ENCODE data around the gene SH3TC2. TPM values are rescaled to one million over a fixed set of nuclear protein-coding genes. Genes with fewer than 3 reads are reported as not detected.

Gene SH3TC2
- total and polyA plus RNA-seq, 10 of the 15 experiments (the other 5 are each of a cell fraction or from before 2014, with no cell fraction given) = not detected

DNA sequence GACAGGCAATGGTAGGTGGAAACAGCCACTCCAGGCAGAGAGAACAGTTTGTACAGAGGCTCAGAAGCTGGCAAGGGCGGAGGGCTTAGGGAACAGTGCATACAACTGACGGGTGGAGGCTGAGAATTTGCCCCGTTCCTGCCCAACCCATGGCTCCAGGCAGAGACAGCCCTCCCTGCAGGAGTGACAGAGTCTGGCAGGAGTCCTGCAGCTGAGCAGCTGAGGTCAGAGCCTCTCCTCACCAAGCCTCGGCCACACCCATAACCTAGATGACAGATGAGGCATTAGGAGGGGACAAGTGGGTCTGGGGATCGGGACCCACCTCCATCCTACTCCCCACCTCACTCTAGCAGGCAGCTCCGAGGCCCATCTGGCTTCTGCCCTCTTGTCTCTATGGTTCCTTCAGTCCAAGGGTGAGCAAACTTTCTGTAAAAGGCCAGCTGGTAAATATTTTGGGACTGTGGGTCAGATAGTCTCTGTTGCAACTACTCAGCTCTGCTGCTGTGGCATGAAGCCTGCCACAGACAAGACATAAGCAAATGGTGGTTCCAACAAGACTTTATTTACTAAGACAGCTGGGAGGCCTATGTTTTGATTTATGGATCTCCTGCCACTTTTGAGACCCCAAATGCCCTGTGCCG lies 83.7 kb downstream of the SH3TC2 start (continued):
- TF ChIP-seq, protein P1, sequence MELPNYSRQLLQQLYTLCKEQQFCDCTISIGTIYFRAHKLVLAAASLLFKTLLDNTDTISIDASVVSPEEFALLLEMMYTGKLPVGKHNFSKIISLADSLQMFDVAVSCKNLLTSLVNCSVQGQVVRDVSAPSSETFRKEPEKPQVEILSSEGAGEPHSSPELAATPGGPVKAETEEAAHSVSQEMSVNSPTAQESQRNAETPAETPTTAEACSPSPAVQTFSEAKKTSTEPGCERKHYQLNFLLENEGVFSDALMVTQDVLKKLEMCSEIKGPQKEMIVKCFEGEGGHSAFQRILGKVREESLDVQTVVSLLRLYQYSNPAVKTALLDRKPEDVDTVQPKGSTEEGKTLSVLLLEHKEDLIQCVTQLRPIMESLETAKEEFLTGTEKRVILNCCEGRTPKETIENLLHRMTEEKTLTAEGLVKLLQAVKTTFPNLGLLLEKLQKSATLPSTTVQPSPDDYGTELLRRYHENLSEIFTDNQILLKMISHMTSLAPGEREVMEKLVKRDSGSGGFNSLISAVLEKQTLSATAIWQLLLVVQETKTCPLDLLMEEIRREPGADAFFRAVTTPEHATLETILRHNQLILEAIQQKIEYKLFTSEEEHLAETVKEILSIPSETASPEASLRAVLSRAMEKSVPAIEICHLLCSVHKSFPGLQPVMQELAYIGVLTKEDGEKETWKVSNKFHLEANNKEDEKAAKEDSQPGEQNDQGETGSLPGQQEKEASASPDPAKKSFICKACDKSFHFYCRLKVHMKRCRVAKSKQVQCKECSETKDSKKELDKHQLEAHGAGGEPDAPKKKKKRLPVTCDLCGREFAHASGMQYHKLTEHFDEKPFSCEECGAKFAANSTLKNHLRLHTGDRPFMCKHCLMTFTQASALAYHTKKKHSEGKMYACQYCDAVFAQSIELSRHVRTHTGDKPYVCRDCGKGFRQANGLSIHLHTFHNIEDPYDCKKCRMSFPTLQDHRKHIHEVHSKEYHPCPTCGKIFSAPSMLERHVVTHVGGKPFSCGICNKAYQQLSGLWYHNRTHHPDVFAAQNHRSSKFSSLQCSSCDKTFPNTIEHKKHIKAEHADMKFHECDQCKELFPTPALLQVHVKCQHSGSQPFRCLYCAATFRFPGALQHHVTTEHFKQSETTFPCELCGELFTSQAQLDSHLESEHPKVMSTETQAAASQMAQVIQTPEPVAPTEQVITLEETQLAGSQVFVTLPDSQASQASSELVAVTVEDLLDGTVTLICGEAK (IDR thresholded peaks at IDR 0.05; ENCODE audit: borderline replicate concordance) = no peak

DNA sequence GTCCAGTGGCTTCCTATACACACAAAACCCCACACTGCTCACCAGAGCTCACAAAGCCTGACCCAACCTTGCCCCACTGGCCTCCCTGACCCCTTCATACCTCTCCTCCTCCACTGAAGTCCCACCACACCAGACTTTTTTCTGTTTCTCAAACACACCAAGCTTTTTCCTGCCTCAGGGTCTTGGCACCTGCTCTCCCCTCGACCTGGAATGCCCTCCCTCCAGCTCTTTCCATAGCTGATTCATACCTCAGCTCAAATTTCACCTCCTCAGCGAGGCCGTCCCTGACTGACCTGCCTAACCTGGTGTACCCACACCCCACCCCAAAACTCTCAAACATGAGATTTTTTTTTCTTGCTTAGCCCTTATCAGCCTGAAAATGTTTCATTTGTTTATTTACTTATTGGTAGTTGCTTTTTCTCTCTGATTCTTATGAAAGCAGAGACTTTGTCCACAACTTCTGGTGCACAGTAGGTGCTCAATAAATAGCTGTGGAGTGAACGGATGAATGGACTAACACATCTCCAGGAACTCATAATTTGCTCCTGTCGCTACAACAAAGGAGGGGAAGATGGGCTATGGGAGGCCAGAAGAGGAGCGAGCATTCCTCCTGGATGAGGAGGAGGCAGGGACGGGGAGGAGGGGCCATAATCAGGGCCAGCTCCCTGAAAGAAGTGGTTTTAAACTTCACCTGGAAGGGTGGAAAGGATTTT lies 84.3 kb downstream of the SH3TC2 start:
- no peaks in the 10 kb centered on the region for H3K79me2 ChIP-seq (ENCODE audit: control insufficient read depth, insufficient read depth, low read length)
- no peak overlapping the region for H3K4me3 ChIP-seq
- ChIA-PET SMC1A (ENCODE audit: uncharacterized antibody, unreplicated experiment) (interaction anchor here (1.5 kb wide), 1 partner anchor 237 kb away, joined by 4 read pairs; no protein-coding TSS in a partner anchor), RAD21 (ENCODE audit: unreplicated experiment) (no interaction called here), CTCF (interaction anchor here (0.6 to 2.1 kb wide), 5 partner anchors 9 to 1707 kb away, joined by 3 to 10 read pairs (median 5); no protein-coding TSS in a partner anchor), POLR2A (no interaction called here)
- no peak overlapping the region for H3K27ac ChIP-seq (ENCODE audit: control insufficient read depth, insufficient read depth)
- H4K20me1 ChIP-seq (ENCODE audit: control insufficient read depth, insufficient read depth) = no peaks in the 10 kb centered on the region
- no peak overlapping the region for H3K9ac ChIP-seq (ENCODE audit: control insufficient read depth, insufficient read depth, low read length)
- no TSS peak for BruUV-seq (replicated peaks)
- no peak for DNase-seq (ENCODE audit: low read depth, low spot score)
- H3K9me3 ChIP-seq (replicated peaks; ENCODE audit: control insufficient read depth, insufficient read depth, low read length) = no peaks in the 10 kb centered on the region
- 10% methylated on average over 7 of the region's 7 CpGs for WGBS (ENCODE audit: insufficient coverage, insufficient replicate concordance, low lambda C conversion rate, missing lambda C conversion rate)
- peaks cover 0 to 7% of the 10 kb centered on the region in 2 experiments; a peak in 2 of 4 replicates for H3K27me3 ChIP-seq (replicated peaks in 1 of 2; ENCODE audit: control insufficient read depth in 2 of 2, insufficient read depth in 2 of 2, low read length in 1 of 2)
- in situ Hi-C loops (cut with MboI) (no loop called here), intact Hi-C loops (cut with micrococcal nuclease; ENCODE audit: unreplicated experiment) (no loop called here)
- no peak overlapping the region for H2AFZ ChIP-seq (ENCODE audit: control insufficient read depth, low read depth, low read length)
- no peaks in the 10 kb centered on the region for H3K36me3 ChIP-seq (ENCODE audit: control insufficient read depth in 2 of 2, insufficient read depth in 2 of 2, low read length in 1 of 2)
- no peaks in the 10 kb centered on the region for H3K4me1 ChIP-seq (ENCODE audit: control insufficient read depth, insufficient read depth, low read length)
- no peak for TF ChIP-seq NFYB (IDR thresholded peaks at IDR 0.05; ENCODE audit: insufficient read depth, low read depth, low read length)
- TF ChIP-seq PML (IDR thresholded peaks at IDR 0.05; ENCODE audit: low read length) = no peak
- no peak for TF ChIP-seq CHD4 (IDR thresholded peaks at IDR 0.05)
- no peak for TF ChIP-seq SREBF1 (IDR thresholded peaks at IDR 0.05; ENCODE audit: low read length)
- no peak for TF ChIP-seq GATAD2B (conservative IDR thresholded peaks at IDR 0.05; ENCODE audit: low read depth)
- no peak for ATAC-seq
- FAIRE-seq = no peak
- H3K4me2 ChIP-seq (ENCODE audit: control insufficient read depth, insufficient read depth) = no peak overlapping the region

Data from GM12878 (cell line).